Measurements from ENCODE around the gene BHLHE23.

Gene BHLHE23

DNA sequence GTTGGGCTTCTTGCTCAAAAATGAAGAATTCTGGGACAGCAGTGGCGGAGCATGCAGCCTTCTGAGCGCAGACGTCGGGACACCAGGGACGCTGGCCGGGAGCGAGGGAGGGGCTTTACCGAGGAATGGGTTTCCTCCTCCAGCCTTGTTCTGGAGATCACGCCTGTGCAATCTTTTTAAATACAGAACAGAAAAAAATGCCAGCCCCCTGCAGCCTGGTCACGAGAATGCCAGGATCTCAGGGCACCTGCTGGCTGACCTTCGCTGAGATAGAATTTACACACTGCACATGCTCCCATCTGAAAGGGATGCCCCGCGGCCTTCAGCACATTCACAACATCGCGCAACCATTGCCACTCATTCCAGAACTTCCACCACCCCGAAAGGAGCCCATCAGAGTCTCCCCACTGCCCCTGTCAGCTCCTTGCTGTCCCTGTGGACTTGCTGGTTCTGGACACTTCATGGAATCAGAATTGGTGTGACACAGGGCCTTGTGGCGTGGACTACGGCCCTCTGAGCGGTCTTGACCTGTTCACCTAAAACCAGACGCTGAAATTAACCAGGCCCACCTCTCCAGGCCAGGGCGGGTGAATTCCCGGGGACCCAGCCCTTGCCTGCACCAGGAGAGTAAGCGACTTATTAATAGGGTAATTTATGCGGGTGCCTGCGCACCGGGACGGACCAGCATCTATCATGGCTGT lies 20.6 kb upstream of the BHLHE23 start:
- FAIRE-seq (peak; percentile 60), DNase-seq (ENCODE audit: extremely low spot score, insufficient read length, low read depth) (no peak)

DNA sequence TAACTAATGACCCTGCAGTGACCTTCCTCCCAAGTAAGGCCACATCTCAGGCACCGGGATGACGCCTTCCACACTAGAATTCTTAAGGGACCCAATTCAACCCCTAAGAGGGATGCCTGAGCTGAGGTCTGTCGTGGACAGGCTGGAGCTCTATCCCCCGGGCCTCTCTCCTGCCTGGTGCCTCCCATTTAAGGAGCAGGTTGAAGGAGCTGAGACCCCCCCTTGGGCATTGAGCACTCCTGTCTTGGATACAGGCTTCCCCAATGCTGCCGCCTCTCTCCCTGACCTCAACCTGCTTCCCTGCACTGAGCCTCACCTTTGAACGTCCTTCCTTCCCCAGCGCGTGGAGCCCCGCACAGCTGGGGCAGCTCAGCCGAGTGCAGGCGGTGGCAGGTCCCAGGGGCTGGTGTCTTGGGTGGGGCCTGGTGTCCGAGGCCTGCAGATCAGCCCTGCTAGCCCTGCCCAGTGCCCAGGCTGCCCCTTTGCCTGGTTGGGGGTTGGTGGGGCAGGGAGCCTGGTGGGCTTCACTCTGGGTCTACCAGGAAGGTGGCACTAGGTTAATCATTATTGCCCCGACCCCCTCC lies 19.9 kb upstream of the BHLHE23 start:
- no peak for FAIRE-seq
- DNase-seq (ENCODE audit: extremely low spot score, insufficient read length, low read depth), result no peak

DNA sequence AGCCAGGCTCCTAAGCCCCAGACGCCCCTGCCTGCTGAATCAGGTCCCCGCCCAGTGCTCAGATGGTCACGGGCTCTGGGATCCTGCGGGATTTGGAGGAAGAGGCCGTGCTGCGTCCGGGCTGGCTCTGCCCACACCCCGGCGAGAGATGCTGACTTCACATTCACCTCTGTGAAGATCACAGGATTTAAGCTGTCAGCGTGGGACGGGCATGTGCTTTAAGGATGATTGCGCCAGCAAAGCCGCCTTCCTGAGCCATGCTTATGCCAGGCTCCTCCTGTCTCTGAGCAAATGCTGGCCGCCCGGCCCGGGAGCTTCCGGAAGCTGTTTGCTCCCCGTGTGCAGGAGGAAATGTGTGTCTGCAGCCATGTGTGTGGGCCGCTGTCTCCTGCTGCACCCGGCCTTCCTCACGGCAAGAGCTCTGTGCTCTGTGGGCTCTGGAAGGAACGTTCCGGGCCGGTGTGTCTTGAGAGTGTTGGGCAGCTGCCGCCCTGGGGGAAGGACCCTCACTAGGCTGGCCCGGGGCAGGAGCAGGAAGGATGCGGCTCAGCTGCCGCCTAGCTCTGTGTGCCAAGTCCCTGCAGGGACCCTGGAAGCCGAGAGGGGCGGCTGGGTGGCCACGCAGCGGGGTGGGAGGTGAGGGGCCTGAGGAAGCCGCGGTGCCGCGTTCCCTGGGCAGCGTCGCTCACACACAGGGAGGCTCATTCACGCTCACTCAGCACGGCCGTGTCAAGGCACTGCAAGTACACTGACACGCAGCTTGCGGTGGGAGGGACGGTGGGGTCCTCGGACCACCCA lies 19.0 kb upstream of the BHLHE23 start:
- no peak for FAIRE-seq

DNA sequence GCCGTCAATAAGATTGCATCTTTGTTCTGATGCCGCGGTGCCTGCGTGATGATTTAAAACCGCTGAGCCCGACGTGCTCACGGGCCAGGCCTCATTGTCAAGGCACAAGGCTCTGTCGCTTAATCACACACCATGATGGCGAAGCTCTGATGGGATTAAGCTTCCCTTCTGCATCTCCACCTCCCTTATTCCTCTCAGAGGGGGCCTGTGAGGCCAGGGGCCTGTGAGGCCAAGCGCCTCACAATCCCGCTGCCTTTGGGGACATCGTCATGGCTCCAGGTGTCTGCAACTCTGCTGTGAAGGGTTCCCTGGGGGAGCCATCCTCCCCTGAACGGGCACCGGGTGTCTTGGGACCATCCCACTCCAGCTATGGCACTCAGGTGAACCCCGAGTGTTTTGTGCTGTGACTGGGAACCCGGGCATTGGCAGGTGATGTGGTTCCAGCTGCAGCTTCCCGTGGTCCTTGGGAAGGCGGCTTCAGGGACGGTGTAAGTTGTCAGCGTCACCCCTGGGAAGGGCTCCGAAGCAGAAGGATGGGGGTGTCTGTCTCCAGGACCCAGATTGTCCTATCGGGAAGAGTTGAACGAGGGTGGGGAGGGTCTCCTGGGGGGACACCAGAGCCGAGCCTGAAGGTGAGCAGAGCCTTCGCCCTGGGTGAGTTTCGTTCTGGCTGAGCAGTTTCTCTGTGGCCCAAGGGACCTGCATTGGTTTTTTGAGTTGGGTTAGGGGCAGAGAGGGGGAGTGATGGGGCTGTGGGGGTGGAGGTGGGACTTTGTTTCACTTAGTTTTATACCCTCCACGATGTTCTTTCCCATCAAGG lies 18.0 kb upstream of the BHLHE23 start:
- FAIRE-seq (no peak), DNase-seq (ENCODE audit: extremely low spot score, insufficient read length, low read depth) (no peak)

More for the DNA sequence above, 19.0 kb upstream of the BHLHE23 start:
- DNase-seq (ENCODE audit: extremely low spot score, insufficient read length, low read depth), result no peak

DNA sequence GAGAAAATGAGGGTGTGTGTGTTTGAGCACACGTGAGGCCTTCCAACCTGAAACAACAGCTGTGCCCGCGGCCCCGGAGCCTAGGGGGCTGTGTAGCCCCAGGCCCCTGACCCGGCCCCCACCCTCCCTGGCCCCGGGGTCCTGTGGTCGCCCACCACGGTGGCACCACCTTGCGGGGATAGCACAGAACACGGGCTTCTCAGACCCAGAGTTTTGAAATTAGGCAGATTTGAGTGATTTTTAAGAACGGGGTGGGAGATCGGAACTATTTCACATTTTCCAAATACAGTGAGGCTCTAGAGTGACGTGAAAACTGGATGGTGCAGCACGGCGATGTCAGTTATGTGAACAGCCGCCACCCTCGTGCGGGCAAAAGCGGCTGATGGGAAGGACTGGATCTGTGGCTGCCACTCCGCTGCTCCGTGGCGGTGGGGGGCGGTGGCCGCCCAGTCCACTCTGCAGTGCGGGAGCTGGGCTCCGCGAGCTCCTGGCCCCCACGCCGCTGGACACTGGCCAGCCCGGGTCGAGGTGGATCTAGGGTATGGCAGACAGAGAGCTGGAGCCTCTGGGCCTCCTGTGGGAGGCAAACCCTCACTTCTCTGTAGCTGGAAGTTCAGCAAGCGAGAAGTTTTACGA lies 17.3 kb upstream of the BHLHE23 start:
- DNase-seq (ENCODE audit: extremely low spot score, insufficient read length, low read depth), result no peak
- FAIRE-seq, result no peak

DNA sequence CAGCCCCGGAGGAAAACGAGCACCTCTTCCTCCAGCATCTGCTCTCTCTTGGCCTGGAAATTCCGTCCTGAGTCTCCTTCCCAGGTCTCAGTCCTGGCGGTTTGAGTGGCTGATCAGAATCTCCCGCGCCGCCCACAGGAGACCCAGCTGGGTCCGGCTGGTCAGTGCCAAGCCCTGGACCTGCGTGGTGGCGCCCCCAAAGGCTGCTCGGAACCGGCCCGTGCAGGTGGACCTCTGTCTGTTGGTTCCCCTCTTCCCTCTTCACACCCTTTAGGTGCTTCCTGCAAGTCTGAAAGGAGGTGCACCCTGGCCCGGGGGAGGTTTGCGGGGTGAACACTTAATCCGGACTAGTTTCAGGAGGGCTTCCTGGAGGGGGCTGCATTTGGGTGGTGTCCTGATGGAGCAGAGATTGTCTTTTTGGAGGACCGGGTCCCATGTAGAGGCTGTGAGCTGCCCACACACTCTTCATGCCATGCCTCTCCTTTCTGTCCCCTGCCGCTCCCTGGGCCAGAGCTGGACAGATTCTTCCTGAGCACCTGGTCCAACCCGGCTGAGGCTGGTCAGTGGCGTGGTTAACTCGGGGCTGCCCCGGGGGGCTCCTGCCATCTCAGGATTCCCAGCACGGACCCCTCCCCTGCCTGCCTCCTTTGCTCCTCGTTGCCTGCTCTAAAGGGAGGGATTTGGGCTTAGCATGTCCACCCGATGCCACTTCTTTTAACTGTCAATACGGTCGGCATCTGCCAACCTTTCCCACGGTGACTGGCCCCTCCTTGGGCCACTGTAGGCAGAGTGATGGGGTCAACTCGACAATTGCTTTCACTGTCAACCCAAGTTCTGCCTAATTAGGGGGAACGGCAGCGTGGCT lies 16.5 kb upstream of the BHLHE23 start:
- DNase-seq (ENCODE audit: extremely low spot score, insufficient read length, low read depth) (no peak), FAIRE-seq (no peak)

DNA sequence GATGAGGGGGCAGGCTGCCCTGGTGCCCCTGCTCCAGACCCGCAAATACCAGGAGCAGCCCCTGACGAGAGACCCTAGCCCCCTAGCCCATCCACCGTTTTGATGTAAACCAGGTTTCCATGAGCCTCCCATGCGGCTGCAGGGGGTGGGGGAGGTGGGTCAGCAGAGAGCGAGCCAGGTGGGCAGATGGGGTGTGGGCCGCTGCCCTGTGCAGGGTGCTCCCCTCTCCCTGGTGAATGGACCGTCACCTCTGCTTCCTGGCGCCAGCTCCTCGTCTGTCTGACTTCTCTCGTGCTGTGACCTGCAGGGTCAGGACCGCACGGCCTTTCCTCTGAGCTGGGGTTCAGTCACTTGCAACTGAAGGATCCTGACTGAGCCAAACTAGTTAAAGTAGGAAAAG lies 15.7 kb upstream of the BHLHE23 start:
- FAIRE-seq (no peak), DNase-seq (ENCODE audit: extremely low spot score, insufficient read length, low read depth) (no peak)

DNA sequence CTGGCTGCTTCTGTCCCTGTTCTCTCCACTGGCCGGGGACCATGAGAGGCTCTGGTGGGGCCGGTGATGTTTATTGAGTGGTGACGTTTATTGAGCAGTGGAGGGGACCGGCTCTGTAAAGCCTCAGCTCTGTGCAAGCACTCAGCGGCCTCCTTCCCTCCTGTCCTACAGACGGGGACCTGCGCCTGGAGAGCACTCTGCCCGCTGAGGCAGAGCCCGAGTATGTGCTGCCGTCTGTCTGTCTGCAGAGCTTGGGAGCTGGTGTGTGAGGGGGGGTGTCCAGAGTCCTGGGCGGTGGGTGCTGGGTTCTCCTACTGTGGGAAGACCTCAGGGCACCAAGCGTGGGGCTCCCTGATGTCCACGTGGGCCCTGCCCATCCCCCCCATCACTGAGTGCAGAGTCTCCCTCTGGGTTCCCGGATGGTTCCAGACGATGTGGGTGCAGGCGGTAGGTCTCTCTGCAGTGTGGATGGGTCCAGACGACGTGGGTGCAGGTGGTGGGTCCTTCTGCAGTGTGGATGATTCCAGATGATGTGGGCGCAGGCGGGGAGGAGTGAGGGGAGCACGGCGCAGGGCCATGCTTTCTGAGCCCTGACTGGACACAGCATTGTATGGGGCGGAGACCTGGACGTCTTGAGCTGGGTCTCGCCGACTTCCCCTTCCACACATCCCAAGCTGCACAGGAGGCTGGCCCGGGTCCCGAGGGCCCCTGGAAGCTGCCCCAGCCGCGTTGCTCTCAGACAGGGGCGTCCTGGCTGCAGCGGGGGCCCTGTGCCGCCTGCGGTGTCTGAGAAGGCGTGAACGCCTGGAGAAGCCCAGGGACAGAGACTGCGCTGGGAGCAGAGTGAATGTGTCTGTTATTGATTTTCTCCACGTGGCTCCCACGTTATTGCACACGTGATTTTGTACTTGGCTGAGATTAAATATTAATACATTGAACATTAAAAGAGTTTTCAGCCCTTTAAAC lies 14.9 kb upstream of the BHLHE23 start:
- no peak for FAIRE-seq
- no peak for DNase-seq (ENCODE audit: extremely low spot score, insufficient read length, low read depth)

DNA sequence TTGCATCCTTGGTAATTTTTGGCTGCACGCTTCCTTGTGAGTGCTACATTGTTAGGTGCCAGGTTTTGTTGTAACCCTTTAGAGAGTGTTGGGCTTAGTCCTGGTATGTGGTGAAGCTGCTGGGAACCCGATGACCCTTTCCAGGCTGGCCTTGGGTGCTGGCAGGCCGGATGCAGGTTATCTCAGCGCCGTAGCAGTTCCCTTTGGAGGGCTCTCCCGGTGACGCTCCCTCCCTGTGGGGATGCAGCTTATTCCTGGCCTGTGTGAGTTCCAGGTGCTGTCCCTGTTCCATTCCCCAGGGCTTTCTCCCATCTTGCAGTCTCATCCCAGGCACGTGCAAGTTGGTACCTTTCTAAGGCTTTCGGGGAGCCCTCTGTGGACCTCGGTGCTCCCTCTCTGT lies 13.9 kb upstream of the BHLHE23 start:
- FAIRE-seq (no peak), DNase-seq (ENCODE audit: extremely low spot score, insufficient read length, low read depth) (no peak)

DNA sequence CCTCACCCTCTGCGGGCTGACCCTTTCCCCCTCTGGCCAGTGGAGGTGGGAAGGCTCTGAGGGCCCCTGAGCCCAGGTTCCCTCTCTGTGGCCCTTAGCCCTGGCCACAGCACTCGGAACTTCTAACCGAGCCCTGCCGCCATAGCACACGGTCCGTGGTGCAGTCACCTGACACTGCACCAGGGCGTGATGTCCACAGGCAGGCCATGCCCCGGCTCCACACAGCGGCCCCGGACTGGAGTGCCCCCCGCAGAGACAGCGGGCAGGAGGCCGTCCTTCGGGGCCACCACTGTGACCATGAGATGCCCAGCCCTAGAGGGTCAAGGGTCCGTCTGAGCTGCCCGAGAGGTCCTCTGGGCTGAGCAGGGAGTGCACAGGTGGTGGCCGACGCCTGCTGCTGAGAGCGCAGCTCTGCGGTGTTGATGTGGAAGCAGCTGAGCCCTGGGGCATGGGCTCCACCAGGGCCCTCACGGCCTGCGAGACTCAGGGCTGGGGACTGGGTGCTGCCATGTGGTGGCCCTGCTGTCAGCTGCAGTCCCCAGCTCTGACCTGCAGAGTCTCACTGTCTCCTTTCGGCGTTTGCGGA lies 11.2 kb upstream of the BHLHE23 start:
- FAIRE-seq (no peak), DNase-seq (ENCODE audit: extremely low spot score, insufficient read length, low read depth) (no peak)

DNA sequence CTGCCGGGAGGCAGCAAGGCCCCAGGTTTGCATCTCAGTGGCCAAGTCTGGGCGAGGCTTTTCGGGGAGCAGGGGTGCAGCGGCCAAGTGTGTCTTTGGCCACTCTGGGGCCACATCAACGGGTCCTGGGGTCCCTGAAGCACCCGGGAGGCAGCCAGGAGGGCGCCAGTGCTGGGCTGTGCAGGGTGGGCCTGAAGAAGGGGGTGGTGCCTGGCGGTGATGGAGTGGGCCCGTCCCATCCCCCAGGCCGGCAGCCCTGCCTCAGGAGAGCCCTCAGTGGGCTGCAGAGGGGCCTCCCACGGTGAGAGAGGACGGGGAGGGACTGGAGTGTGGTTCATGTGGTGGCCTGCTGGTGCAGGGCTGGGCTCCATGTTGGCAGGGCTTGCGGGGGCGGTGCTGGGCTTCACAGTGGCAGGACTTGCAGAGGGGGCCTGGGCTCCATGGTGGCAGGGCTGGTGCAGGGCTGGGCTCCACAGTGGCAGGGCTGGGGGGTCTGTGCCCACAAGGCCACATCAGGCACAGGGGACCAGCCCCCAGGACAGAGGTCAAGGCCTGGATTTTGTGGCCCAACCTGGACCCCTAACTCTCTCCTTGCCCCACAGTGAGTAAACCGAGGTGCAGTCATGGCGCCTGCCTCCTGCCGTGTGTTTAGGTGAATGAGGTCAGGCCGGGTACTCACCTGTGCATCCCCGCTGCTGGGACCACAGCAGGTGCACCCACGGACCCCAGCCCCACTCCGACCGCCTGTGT lies 10.5 kb upstream of the BHLHE23 start:
- DNase-seq (ENCODE audit: extremely low spot score, insufficient read length, low read depth) (no peak), FAIRE-seq (no peak)

DNA sequence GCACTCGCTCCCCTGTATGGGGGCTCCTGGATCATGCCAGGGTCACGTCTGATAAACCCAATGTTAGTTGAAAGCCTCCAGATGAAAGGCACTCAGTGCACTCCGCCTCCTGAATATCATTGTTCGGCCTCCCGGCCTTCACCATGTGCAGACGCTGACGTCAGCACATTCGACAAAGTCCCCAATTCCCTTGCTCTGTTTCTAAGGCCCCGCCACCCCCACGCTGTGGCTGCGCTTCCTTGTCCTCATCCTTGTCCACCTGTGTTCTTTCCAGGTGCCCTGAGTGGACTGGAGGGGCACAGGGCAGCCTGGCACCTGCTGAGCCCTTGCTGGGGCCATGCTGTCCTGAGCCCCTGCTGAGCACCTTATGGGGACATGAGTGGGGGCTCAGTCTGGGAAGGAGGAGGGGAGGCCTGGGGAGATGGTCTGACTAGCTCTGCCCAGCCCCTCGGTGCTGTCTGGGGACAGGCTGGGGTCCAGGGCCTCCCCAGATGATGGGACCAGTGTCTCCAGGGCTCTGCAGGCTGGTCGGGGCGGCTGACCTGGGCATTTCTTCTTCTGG lies 9.8 kb upstream of the BHLHE23 start:
- no peak for FAIRE-seq
- no peak for DNase-seq (ENCODE audit: extremely low spot score, insufficient read length, low read depth)

DNA sequence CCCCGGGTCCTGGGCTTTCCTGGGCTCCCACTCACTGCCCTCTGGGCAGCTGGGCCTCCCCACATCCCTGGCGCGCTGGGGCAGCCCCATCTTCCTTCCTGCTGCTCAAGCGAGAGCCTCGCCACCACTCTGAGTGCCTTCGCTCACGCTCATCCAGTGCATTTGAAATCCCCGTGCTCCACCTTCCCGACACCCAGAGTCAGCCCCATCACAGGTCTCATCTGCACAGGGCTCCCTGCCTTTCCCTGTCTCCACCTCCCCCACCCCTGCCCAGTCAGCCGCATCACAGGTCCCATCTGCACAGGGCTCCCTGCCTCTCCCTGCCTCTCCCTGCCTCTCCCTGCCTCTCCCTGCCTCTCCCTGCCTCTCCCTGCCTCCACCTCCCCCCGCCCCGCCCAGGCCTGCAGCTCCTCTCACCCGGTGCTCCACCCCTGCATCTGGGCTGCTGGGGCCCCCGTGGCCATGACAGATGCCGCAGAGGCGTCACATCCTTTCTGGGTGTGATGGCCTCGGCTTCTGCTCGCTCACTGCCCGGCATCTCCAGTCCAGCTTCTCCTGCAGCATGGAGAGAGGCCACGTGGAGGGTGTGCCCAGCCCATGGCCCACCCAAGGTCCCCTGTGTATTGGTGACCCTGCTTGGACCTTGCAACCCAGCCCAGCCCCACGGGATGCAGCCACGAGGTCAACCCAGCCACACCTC lies 9.0 kb upstream of the BHLHE23 start:
- no peak for FAIRE-seq
- no peak for DNase-seq (ENCODE audit: extremely low spot score, insufficient read length, low read depth)

DNA sequence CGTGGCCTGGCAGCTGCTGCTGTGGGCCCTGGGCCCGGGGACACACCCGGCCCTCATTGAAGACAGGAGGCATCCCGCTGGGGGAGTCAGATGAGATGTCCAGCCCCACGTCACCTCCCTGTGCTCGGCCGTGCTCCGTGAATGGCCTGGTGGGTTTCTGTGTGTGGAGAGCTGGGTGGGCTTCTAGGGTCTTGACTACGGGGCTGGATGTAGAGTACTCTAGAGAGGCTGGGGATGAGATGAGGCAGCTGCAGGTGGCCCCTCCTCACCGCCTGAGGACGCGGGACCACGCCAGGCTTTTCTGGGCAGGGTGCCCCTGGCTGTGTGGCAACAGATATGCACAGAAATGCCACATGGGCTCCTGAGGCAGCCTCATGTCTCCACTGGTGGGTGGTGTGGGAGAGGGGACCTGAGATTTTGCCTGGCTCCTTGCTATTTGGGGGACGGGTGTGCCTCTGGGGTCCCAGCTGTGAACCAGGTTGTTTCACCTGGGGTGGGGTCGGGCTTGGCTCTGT lies 8.4 kb upstream of the BHLHE23 start:
- no peak for FAIRE-seq
- DNase-seq (ENCODE audit: extremely low spot score, insufficient read length, low read depth), result no peak

DNA sequence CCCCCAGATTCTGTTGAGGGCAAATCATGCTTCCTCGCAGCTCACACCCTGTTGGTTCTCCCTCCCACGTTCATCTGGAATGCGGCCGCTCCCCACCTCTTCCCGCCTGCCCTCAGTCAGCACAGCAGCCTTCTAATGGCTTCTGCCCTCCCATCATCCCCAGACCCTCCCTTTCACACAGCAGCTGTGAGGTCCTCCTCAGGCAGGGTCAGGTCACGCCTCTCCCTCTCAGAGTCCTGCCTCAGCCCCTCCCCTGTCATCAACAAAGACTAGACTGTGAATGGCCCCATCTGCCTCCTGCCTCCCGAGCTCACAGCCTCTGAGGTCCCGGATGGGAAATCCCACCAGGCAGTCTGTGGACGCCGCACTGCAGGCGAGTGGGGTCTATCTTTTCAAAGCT lies 7.9 kb upstream of the BHLHE23 start:
- DNase-seq (ENCODE audit: extremely low spot score, insufficient read length, low read depth), result no peak
- peak; percentile 35 for FAIRE-seq

DNA sequence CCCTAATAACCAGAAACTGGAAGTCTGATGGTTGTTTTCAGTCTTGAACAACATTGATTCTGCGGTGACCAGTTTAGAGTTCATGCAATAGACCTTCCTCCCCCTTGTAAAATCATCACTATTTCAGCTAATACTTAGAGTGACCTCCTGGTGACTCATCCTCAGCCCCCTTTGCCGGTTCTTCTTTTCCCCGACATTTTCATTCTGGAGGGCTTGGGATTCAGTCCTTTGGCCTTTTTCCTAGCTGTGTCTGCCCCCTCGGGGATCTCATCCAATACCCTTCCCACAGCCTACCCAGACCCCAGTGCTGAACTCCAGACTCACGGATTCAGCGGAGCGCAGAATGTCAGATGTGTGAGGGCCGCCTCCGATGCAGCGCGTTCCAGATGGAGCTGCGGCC lies 7.5 kb upstream of the BHLHE23 start:
- no peak for FAIRE-seq

More for the DNA sequence above, 7.5 kb upstream of the BHLHE23 start:
- DNase-seq (ENCODE audit: extremely low spot score, insufficient read length, low read depth), result no peak

All from GM18507 (cell line).